GM21447 (cell line): ENCODE results near the gene IQSEC1.

Source experiments
- ATAC-seq: cut with Tn5 transposase; IDR thresholded peaks from one replicate; pipeline ENCODE4 v1.9.1; 2021; ENCODE audit not compliant: unreplicated experiment

IQSEC1 gene

GRCh38 chr3:12972781-12973702 lies 100.2 kb downstream of the IQSEC1 start:
- no peak for ATAC-seq

GRCh38 chr3:12972043-12972442 lies 101.2 kb downstream of the IQSEC1 start:
- no peak for ATAC-seq

GRCh38 chr3:12970684-12971083 lies 102.5 kb downstream of the IQSEC1 start:
- ATAC-seq = no peak

- ATAC-seq = no peak
These were observed 103.7 kb downstream of the IQSEC1 start for GRCh38 chr3:12969486-12969885.

GRCh38 chr3:12968541-12968940 lies 104.7 kb downstream of the IQSEC1 start:
- no peak for ATAC-seq

- peak; percentile 61 for ATAC-seq
These were observed 105.5 kb downstream of the IQSEC1 start for GRCh38 chr3:12967606-12968351.

- ATAC-seq = no peak
These were observed 106.2 kb downstream of the IQSEC1 start for GRCh38 chr3:12966847-12967605.

GRCh38 chr3:12965999-12966846 lies 107.0 kb downstream of the IQSEC1 start:
- ATAC-seq = no peak

GRCh38 chr3:12964711-12965612 lies 108.3 kb downstream of the IQSEC1 start:
- ATAC-seq = no peak

- ATAC-seq = no peak
These were observed 109.1 kb downstream of the IQSEC1 start for GRCh38 chr3:12963922-12964701.

- no peak for ATAC-seq
These were observed 109.9 kb downstream of the IQSEC1 start for GRCh38 chr3:12963231-12963896.

GRCh38 chr3:12962292-12962691 lies 110.9 kb downstream of the IQSEC1 start:
- no peak for ATAC-seq

- ATAC-seq = no peak
These were observed 111.6 kb downstream of the IQSEC1 start for GRCh38 chr3:12961697-12962036.

- ATAC-seq = no peak
These were observed 112.1 kb downstream of the IQSEC1 start for GRCh38 chr3:12961007-12961696.

GRCh38 chr3:12960497-12960896 lies 112.7 kb downstream of the IQSEC1 start:
- ATAC-seq = no peak

- ATAC-seq = no peak
These were observed 113.3 kb downstream of the IQSEC1 start for GRCh38 chr3:12959838-12960378.

- no peak for ATAC-seq
These were observed 113.8 kb downstream of the IQSEC1 start for GRCh38 chr3:12959410-12959809.
